Measurements from ENCODE around the gene TEX48.

The TEX48 gene, protein sequence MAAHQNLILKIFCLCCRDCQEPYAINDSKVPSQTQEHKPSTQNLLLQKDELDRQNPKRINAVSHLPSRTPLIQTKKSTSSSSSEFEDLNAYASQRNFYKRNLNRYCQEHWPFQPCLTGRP
- total RNA-seq, result 0 to 0.18 (median 0.11) reads per million in 3 experiments

DNA sequence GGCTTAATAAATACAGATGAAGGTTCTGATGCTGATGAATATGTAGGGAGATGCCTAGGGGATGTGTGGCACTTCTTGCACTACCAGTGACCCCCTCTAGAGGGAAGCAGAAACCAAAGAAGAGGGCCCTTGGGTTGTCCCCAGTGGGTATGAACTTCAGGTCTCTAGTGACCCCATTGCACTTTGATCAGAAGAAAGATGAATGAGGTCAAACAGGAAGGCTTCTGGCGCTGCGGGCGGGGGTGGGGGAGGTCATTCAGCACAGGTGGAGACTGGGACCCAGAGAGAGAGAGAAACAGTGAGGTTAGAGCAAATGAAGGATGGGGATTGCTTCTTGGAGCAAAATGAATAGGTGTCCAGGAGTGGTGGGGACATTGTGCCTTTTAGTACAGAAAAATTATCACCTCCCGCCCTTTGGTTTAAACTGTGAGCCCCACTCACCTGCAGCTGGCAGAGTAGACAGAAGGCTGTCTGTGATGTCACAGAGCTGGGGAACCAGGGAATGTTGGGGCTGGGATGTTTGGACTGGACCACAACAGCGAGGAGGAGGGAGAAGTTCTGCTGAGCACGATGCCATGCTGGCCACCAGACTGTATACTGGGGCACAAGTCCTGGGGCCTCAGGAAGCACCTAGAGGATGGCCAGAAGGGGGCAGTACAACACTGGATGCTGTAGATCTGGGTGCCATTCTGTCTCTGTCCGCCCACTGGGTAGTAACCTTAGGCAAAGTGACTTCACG is at the start of gene TEX48:
Gene TEX48, minus strand, starts transcription at position 599 of the 739 bp plus-strand sequence. CDS start 10,469 bp downstream, outside the sequence.
- DNase-seq, result peak; percentile 74

DNA sequence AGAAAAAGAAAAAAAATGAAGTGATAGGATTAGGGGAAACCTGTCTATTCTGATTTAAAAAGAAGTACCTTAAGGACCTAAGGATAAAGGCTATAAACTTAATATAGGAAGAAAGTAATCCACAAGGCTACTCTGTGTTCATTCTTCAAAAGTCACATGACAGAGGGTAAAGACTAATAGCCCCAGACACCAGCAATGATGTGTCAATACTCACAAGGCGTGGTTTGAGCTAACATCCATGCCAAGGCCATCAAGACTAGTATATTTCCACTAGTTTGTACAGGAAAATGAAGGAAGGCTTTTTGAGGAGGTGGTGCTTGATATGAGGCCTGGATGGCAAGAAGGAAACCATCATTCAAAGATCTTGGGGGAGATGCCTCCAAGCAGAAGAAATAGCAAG is 49.7 kb upstream of the TEX48 start:
- no peak for DNase-seq

DNA sequence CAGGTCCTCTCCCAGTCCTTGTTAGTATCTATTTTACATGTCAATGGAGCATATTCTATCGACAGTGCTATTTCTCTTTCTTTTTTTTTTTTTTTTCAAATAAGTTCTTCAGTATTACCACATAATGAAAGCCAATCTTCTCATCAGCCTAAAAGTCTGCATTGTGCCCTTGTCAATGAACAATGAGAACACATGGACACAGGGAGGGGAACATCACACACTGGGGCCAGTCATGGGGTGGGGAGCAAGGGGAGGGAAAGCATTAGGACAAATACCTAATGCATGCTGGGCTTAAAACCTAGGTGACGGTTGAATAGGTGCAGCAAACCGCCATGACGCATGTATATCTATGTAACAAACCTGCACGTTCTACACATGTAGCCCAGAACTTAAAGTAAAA is 47.7 kb upstream of the TEX48 start:
- no peak for DNase-seq

DNA sequence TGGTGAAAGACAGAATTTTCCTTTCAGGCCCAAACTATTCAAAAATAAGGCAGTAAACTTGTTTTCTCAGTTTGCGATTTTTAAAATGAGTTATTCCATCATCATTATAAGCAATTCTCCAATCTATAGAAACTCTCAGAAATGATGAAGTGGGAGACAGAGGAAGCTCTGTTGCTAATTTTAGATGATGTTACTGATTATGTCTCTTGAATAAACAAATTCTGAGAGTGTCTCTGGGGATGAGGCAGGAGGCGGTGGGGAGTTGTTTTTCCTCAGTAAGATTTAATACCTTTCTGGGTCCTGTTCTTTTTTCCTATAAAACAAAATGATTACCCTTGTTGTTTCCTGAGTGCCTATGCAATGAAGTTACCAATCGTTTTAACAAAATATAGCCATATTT is 43.9 kb upstream of the TEX48 start:
- no peak for DNase-seq

DNA sequence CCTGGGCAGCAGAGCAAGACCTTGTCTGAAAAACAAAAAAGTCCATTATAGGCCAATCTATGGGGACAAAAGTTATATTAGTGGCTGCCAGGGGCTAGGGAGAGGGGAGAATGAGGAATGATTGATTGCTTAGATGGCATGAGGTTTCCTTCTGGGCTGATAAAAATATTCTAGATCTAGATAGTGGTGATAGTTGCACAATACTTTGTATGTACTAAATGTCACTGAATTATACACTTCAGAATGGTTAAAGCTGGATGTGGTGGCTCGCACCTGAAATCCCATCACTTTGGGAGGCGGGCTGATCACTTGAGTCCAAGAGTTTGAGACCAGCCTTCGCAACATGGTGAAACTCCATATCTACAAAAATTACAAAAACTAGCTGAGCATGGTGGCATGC is 42.8 kb upstream of the TEX48 start:
- no peak for DNase-seq

DNA sequence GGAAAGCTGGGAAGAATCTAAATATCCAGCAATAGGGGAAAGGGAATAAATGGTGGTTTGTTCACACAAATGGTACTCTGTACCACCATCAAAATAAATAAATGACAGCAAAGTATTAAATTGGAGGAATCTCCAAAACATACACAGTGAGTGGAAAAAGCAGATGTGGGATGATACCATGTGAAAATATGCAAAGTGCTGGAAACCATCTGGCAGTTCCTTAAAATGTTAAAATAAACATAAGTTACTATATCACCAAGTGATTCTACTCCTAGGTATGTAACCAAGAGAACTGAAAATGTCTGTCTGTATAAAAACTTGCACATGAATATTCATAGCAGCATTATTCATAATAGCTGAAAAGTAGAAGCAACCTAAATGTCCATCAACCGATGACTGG is 41.9 kb upstream of the TEX48 start:
- DNase-seq, result no peak

DNA sequence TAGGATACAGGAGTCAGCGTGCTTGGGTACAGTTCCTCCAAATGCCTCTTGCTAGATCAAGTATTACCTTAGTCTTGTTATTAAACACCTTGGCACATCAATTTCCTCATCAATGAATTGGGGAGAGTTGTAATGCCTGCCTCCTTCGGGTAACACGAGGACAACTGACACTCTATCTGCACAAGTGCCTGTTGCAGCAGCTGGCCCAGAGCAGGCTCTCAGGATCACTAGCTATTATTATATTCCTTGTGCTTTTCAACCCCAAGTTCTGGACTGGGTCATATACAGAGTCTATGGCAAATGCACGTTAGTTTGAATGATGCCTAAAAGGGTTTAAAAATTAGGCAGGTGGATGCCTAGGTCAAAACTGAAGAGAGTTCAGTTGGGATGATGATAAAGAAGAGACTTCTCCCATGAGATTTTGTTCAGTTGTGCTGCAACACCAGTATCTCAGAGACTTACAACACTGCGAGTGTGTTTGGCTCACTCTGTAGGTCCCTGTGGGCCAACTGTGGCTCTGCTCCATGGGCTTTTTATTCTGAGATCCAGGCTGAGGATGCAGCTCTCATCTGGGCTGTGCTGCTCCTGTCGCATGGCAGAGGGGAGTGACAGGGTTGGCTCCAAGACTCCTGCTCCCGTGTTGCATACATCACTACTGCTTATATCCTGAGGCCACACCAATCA is 41.1 kb upstream of the TEX48 start:
- no peak for DNase-seq

DNA sequence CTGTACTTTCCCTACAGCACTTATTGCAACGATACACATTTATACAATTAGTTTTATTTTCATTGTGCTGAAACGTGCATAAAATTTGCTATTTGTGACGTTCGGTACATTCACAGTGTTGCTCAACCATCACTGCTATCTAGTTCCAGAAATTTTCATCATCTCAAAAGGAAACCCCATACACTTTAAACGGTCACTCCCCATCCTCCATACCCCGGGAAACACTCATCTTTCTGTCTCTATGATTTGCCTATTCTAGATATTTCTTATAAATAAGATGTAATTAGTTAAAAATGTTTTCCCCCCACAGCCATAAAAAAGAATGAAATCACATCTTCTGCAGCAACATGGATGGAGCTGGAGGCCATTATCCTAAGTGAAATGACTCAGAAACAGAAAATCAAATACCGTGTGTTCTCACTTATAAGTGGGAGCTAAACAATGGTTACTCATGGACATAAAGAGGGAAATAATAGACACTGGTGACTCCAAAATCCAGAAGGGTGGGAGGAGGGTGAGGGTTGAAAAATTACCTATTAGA is 40.2 kb upstream of the TEX48 start:
- DNase-seq, result no peak

DNA sequence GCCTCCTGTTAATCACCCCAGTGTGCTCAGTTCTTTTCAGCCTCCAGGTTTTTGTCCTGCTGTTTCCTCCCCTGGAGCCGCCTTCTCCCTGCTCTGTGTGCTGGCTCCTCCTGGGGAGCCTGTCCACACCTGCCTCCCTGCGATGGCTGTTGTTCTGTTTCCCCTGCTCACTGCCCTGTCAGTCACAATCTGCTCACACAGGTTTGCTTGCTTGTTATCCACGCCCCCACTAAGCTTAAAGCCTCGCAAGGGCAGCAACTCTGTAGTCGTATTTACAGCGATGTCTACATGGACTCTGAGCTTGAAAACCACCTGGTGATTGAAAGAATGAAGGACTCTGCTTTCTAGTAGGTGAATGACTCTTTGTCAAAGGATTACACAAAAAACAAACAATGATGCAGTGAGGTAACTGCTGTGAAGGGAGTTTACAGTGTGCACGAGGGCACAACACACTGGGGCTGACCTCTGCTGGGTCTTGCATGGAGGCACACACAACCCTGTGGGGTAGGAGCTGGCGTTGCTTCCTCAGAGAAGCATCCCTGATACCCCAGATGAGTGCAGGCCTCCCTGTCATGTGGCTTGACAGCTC is 39.6 kb upstream of the TEX48 start:
- DNase-seq, result no peak

DNA sequence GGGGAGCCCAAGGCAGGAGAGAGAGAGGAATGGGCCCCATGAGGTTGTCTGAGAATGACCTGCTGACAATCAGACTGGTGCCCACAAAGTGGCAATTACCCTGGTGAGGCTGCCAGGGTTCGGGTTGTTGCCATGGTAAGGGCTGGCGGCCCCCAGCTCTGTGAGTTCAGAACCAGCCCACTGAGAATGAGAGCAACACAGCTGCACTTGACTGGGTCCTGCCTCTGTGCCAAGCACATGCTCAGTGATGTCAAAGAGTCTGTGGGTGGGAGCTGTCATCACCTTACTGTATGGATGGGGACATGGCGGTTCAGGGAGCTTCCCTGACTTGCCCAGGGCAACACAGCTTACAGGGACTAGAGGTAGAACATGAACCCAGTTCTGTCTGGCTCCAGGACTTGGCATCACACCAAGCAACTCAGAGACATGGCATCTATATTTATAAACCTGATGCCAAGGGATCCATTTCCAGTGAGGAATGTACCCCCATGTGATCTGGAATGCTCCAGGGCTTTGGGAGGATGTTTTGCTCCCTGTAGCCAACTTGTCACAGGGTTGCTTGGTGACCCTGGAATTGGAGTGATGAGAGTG is 38.2 kb upstream of the TEX48 start:
- DNase-seq, result no peak

DNA sequence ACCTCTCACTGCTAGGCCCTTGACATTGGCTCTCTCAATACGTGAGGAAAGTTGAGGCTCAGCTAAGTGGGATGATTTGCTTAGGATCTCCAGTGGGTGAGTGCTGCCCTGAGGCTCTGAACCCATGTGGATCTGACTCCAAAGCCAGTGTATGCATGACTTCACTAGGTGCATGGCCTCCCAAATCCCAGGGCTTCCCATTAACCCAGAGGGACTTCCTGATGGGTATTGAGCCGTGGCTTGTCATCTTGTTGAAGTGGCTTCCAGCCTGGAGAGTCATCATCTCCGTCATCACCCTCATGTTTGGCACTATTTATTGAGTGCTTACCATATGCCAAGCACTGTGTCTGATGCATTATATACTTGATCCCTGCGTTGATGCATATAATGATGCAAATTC is 37.3 kb upstream of the TEX48 start:
- DNase-seq, result no peak

DNA sequence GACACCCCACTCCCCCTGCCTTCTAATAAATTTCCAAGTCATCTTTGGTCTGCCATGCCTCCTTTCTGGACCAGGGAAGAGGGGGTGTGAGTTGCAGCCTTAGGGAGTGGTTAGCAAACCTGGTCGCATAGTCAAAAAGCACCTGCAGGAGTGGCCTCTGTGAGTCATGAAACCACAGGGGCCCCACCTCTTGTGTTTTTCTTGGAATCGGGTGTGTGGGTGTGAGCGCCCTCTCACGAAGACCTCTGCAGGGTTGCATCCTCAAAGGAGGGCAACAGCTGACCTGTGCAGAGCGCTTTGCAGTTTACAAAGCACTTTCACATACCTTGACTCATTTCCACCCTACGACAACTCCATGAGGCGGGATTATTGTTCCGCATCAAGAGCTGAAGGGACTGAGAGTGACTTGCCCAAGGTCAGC is 36.8 kb upstream of the TEX48 start:
- DNase-seq, result peak; percentile 73

DNA sequence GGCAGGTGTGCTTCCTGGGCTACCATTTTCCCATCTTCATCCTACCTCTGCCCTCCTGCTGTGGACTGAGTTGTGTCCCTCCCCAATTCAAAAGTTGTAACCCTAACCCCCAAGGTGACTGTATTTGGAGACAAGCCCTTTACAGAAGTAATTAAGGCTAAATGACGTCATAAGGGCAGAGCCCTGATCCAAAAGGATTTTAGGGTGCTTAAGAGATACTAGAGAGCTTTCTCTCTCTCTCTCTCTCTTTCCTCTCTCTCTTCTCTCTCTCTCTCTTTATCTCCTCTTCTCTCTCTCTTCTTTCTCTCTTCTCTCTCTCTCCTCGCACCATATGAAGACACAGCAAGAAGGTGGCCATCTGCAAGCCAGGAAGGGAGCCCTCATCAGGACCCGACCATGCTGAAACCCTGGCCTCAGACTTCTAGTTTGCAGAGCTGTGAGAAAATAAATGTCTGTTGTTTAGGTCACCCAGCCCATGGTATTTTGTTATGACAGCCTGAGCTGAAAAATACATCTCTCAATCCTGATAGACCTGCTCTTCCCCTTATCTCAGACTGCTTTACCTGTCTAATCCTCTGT is 36.0 kb upstream of the TEX48 start:
- DNase-seq, result no peak

DNA sequence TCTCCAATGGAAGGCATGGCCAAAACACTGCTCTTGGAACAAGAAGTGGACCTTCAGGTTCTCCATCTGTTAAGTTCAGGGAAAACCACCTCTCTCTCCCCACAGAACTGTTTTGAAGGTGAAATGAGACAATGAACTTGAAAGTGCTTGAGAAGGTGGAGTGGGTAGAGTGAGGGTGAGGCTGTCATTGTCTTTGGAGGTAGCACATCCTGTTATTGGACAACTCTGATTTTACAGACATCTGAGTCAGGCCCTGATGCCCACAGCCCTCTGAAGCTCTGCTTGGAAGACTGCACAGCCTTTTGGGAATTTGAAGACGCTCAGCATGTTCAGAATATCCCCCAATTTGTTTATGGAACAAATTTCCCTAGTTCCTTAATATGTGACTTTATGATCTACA is 27.6 kb upstream of the TEX48 start:
- no peak for DNase-seq

DNA sequence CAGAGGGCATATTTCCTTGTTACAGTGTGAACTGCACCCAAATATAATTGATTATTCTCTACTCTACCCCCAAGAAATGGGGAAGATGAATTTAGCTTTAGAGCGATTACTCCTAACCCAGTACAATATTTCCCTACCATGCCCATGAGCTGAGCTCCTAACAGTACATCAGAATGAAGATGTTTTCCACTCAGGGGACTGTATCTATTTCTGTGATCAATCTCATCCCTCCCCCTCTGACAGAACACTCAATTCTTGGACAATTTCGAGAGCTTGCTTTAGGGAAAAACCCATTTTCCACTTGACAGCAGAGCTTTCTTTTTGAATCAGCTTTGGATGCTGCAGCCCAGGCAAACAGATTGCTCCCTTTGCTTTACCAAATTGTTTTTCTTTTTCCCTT is 24.7 kb upstream of the TEX48 start:
- no peak for DNase-seq

DNA sequence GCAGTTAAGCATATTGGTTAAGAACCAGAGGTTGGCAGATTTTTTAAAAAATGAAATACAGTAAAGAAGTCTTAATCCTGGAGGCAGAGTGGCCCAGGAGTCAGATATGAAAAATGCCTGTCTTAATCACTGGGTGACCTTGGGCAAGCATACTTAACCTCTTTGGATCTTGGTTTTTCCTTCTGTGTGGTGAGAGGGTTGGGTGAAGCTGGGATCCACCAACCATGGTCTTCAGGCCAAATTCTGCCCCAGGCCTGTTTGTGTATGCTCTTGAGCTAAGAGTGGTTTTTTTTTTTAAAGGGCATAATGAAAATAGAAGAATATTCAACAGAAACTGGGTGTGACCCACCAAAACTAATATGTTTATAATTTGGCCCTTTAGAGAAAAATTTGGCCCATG is 20.0 kb upstream of the TEX48 start:
- DNase-seq, result no peak

DNA sequence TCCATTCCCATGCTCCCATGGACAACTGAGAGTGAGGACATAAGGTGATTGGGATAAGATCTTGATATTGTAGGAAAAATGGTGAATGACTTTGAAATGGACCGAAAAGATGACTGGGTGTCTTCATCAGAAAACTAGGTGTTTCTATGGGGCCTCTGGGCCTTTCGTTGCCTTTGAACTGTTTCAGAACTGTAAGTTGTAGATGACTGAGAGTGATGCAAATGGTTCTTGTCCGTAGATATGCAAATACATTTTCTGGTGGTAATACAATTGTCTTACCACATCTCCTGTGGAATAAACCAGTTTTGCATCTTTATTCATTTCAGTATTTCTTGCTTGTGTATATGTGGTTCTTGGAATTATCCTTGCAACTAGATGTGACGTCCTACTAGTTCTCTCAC is 16.0 kb upstream of the TEX48 start:
- DNase-seq, result no peak

DNA sequence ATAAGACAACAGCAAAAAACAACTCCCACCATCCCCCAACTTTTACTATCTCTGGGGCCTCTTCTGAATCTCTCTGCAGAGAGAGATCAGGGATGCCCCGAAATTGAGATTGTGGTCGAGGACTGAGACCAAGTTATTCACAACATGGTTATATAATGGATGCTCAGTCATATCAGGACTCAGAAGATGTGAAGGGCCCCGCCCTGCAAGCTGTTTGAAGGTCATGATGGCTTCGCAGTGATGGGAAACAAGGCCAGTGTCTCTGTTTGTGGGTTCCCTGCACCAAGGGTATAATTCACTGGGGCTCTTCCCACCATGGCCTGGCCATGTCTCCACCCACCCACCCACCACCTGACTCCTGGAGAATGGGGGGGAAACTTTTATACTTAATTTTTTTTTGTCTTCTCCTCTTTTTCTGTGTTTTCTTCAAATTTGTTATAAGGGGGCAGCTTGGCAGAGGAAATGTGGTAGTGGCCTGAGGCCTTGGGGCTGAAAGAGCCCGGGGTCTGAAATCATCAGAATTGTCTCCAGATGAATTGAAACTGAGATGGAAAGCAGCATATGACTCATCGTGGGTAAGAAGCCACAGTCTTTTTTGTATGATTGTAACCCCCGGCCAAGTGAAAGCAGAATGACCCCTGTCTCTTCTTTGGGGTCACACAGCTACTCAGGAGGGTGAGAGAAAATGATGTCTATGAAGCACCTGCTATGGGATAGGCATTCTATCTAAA is 15.0 kb upstream of the TEX48 start:
- no peak for DNase-seq

DNA sequence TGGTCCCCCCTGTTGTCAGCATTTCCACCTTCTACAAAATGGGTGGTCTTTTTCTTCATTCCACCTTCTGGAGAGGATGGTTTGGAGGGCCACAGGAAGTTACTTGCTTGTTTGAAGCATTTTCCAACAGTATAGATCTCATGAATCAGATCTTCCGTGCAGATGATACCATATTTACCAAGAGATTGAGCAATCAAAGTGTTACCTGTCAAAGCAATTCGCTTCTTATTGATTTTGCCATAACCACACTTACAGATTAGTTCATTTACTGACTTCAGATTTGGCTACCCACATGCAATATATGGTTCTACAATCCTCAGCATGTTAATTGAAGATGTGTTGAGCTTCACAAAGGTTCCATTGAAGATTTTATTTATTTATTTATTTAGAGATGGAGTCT is 14.0 kb upstream of the TEX48 start:
- DNase-seq, result no peak

DNA sequence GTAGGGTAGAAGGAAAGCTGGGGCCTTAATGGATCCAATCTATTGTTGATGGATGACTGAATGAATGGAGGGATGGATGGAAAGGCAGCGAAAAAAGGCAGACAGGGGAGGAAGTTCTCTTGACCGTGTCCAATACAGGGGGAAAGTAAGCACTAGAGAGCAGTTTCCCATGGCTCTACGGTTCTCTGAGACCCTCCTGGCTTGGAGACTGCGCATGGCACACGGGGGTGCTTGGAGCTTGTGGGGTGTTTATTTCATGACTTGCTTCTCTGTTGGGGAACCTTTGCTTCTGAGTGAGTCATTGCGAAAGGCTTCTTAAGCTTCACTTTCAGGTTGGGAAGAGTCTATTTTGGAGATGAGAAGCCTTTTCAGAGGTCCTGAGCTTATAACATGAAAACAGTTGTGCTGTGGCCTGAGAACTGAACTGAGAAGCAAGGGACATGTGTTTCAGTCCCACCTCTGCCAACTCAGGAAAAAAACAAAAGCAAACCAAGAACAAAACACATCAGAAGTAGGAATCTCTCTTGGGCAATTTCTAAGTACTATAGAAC is 12.8 kb upstream of the TEX48 start:
- no peak for DNase-seq

DNA sequence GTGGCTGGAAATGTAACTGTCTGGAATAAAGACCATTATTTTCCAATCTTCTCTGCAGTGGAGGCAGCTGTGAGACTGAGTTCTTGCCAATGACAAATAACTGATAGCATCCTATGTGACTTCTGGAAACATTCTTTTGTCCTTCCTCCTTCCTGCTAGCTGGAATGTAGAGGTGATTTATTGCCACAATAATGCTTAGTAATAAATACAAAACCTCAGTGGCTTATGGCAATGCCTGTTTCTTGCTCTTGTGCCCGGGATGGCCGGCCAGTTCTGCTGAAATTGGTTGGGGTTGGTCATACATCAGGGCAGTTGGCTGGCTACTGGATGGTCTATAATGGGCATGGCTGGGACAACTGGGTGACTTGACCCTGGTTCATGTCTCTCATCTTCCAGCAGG is 12.2 kb upstream of the TEX48 start:
- DNase-seq, result no peak
